ENCODE measurements around the gene ANKRD26.

- peak in 1 of 7 experiments; percentile 32 for TF ChIP-seq CTCF (IDR thresholded peaks at IDR 0.05)
- TF ChIP-seq POLR2A (IDR thresholded peaks at IDR 0.05), result peak in 2 of 4 donors; percentile 35 to 79
- no peak for TF ChIP-seq EP300 (IDR thresholded peaks at IDR 0.05)
- peak; percentile 92 to 95 (median 94) for TF ChIP-seq POLR2AphosphoS5 (IDR thresholded peaks at IDR 0.05)
Measured at GRCh38 chr10:27099916-27100812, at the start of gene ANKRD26.
